Measurements from ENCODE around the gene CCT3. TPM values are rescaled to one million over a fixed set of nuclear protein-coding genes. Genes with fewer than 3 reads are reported as not detected.
A peak's percentile ranks its signal among the peaks of the same experiment; 100 is the strongest.

CCT3 gene
- total RNA-seq, 1 donor from 2014 or later = 567 TPM

GRCh38 chr1:156281281-156281680, 56.8 kb downstream of the CCT3 start:
- DNase-seq (ENCODE audit: low spot score) = no peak
- Mint-ChIP-seq H3K27me3 (ENCODE audit: insufficient read depth) (peaks cover 1% of the 10 kb centered on the region), H3K27ac (peak overlapping the region; percentile 93), H3K4me3 (peak overlapping the region; percentile 91), H3K9me3 (no peaks in the 10 kb centered on the region), H3K36me3 (ENCODE audit: low read depth) (peaks cover 26% of the 10 kb centered on the region), H3K4me1 (ENCODE audit: low read depth) (peaks cover 44% of the 10 kb centered on the region)
- intact Hi-C loops (cut with micrococcal nuclease) = loop anchor here (5.0 kb wide), 3 partner anchors 166 to 1144 kb away; partner anchors contain the start of genes IQGAP3 and SLC50A1

GRCh38 chr1:156279837-156280236, 58.3 kb downstream of the CCT3 start:
- H3K4me3 Mint-ChIP-seq = peak overlapping the region; percentile 17
- intact Hi-C loops (cut with micrococcal nuclease) = loop anchor here (5.0 kb wide), 3 partner anchors 167 to 1143 kb away; partner anchors contain the start of genes IQGAP3 and SLC50A1
- H3K9me3 Mint-ChIP-seq = no peaks in the 10 kb centered on the region
- peaks cover 42% of the 10 kb centered on the region for H3K4me1 Mint-ChIP-seq (ENCODE audit: low read depth)
- peak overlapping the region; percentile 50 for H3K27ac Mint-ChIP-seq
- H3K36me3 Mint-ChIP-seq (ENCODE audit: low read depth) = peaks cover 29% of the 10 kb centered on the region
- peaks cover 1% of the 10 kb centered on the region for H3K27me3 Mint-ChIP-seq (ENCODE audit: insufficient read depth)
- DNase-seq (ENCODE audit: low spot score) = no peak

- Mint-ChIP-seq H3K27me3 (ENCODE audit: insufficient read depth) (peaks cover 1% of the 10 kb centered on the region), H3K36me3 (ENCODE audit: low read depth) (peaks cover 50% of the 10 kb centered on the region), H3K9me3 (no peaks in the 10 kb centered on the region), H3K27ac (no peak overlapping the region), H3K4me1 (ENCODE audit: low read depth) (peaks cover 21% of the 10 kb centered on the region), H3K4me3 (no peak overlapping the region)
- no peak for DNase-seq (ENCODE audit: low spot score)
- intact Hi-C loops (cut with micrococcal nuclease) = no loop called here
Observed at GRCh38 chr1:156276966-156277381, 61.1 kb downstream of the CCT3 start.

- peaks cover 53% of the 10 kb centered on the region for H3K36me3 Mint-ChIP-seq (ENCODE audit: low read depth)
- H3K27me3 Mint-ChIP-seq (ENCODE audit: insufficient read depth) = peaks cover 1% of the 10 kb centered on the region
- peaks cover 18% of the 10 kb centered on the region for H3K4me1 Mint-ChIP-seq (ENCODE audit: low read depth)
- H3K9me3 Mint-ChIP-seq = no peaks in the 10 kb centered on the region
- intact Hi-C loops (cut with micrococcal nuclease) = no loop called here
- DNase-seq (ENCODE audit: low spot score) = no peak
- H3K4me3 Mint-ChIP-seq = no peak overlapping the region
- H3K27ac Mint-ChIP-seq = no peak overlapping the region
Observed at GRCh38 chr1:156276532-156276931, 61.6 kb downstream of the CCT3 start.

- Mint-ChIP-seq H3K4me3 (no peak overlapping the region), H3K4me1 (ENCODE audit: low read depth) (no peaks in the 10 kb centered on the region), H3K27me3 (ENCODE audit: insufficient read depth) (no peaks in the 10 kb centered on the region), H3K36me3 (ENCODE audit: low read depth) (peaks cover 59% of the 10 kb centered on the region), H3K9me3 (no peaks in the 10 kb centered on the region), H3K27ac (no peak overlapping the region)
- intact Hi-C loops (cut with micrococcal nuclease) = no loop called here
- no peak for DNase-seq (ENCODE audit: low spot score)
Observed at GRCh38 chr1:156270314-156270713, 67.8 kb downstream of the CCT3 start.

GRCh38 chr1:156268336-156268735, 69.8 kb downstream of the CCT3 start:
- no peak for DNase-seq (ENCODE audit: low spot score)
- Mint-ChIP-seq H3K27ac (no peak overlapping the region), H3K36me3 (ENCODE audit: low read depth) (peaks cover 59% of the 10 kb centered on the region), H3K4me1 (ENCODE audit: low read depth) (no peaks in the 10 kb centered on the region), H3K9me3 (no peaks in the 10 kb centered on the region), H3K4me3 (no peak overlapping the region), H3K27me3 (ENCODE audit: insufficient read depth) (no peaks in the 10 kb centered on the region)
- intact Hi-C loops (cut with micrococcal nuclease) = no loop called here

GRCh38 chr1:156266051-156266450, 72.0 kb downstream of the CCT3 start:
- intact Hi-C loops (cut with micrococcal nuclease) = no loop called here
- DNase-seq (ENCODE audit: low spot score) = no peak
- peaks cover 58% of the 10 kb centered on the region for H3K36me3 Mint-ChIP-seq (ENCODE audit: low read depth)
- no peak overlapping the region for H3K4me3 Mint-ChIP-seq
- no peak overlapping the region for H3K27ac Mint-ChIP-seq
- no peaks in the 10 kb centered on the region for H3K9me3 Mint-ChIP-seq
- no peaks in the 10 kb centered on the region for H3K4me1 Mint-ChIP-seq (ENCODE audit: low read depth)
- no peaks in the 10 kb centered on the region for H3K27me3 Mint-ChIP-seq (ENCODE audit: insufficient read depth)

GRCh38 chr1:156263288-156263655, 74.8 kb downstream of the CCT3 start:
- H3K27ac Mint-ChIP-seq = no peak overlapping the region
- no peaks in the 10 kb centered on the region for H3K27me3 Mint-ChIP-seq (ENCODE audit: insufficient read depth)
- H3K9me3 Mint-ChIP-seq = no peaks in the 10 kb centered on the region
- no peaks in the 10 kb centered on the region for H3K4me1 Mint-ChIP-seq (ENCODE audit: low read depth)
- H3K4me3 Mint-ChIP-seq = no peak overlapping the region
- DNase-seq (ENCODE audit: low spot score) = no peak
- intact Hi-C loops (cut with micrococcal nuclease) = no loop called here
- peaks cover 69% of the 10 kb centered on the region for H3K36me3 Mint-ChIP-seq (ENCODE audit: low read depth)

GRCh38 chr1:156262461-156263287, 75.4 kb downstream of the CCT3 start:
- H3K27ac Mint-ChIP-seq = no peak overlapping the region
- no peaks in the 10 kb centered on the region for H3K27me3 Mint-ChIP-seq (ENCODE audit: insufficient read depth)
- peaks cover 6% of the 10 kb centered on the region for H3K4me1 Mint-ChIP-seq (ENCODE audit: low read depth)
- peaks cover 70% of the 10 kb centered on the region for H3K36me3 Mint-ChIP-seq (ENCODE audit: low read depth)
- H3K4me3 Mint-ChIP-seq = no peak overlapping the region
- intact Hi-C loops (cut with micrococcal nuclease) = no loop called here
- DNase-seq (ENCODE audit: low spot score) = no peak
- no peaks in the 10 kb centered on the region for H3K9me3 Mint-ChIP-seq

- no peak overlapping the region for H3K27ac Mint-ChIP-seq
Observed at GRCh38 chr1:156260896-156261295, 77.2 kb downstream of the CCT3 start.

GRCh38 chr1:156259805-156260204, 78.3 kb downstream of the CCT3 start:
- intact Hi-C loops (cut with micrococcal nuclease) = no loop called here
- H3K27ac Mint-ChIP-seq = no peak overlapping the region
- H3K4me3 Mint-ChIP-seq = no peak overlapping the region
- H3K9me3 Mint-ChIP-seq = no peaks in the 10 kb centered on the region
- H3K4me1 Mint-ChIP-seq (ENCODE audit: low read depth) = peaks cover 13% of the 10 kb centered on the region
- no peaks in the 10 kb centered on the region for H3K27me3 Mint-ChIP-seq (ENCODE audit: insufficient read depth)
- no peak for DNase-seq (ENCODE audit: low spot score)
- H3K36me3 Mint-ChIP-seq (ENCODE audit: low read depth) = peaks cover 62% of the 10 kb centered on the region

More at GRCh38 chr1:156260896-156261295, 77.2 kb downstream of the CCT3 start:
- DNase-seq (ENCODE audit: low spot score) = no peak
- no peaks in the 10 kb centered on the region for H3K27me3 Mint-ChIP-seq (ENCODE audit: insufficient read depth)
- H3K9me3 Mint-ChIP-seq = no peaks in the 10 kb centered on the region
- peaks cover 67% of the 10 kb centered on the region for H3K36me3 Mint-ChIP-seq (ENCODE audit: low read depth)
- intact Hi-C loops (cut with micrococcal nuclease) = no loop called here
- H3K4me3 Mint-ChIP-seq = no peak overlapping the region
- H3K4me1 Mint-ChIP-seq (ENCODE audit: low read depth) = peaks cover 13% of the 10 kb centered on the region
